ENCODE data around the gene ALPK3. TPM values are rescaled to one million over a fixed set of nuclear protein-coding genes. Genes with fewer than 3 reads are reported as not detected.

ALPK3 gene
- polyA plus RNA-seq, 1 donor from 2014 or later, result not detected

- H4K20me1 ChIP-seq (ENCODE audit: insufficient read depth), result no peaks in the 10 kb centered on the region
- no peaks in the 10 kb centered on the region for H3K27me3 ChIP-seq (ENCODE audit: insufficient read depth, low read depth, low read length)
- no peaks in the 10 kb centered on the region for H3K79me2 ChIP-seq (replicated peaks; ENCODE audit: insufficient read depth, low read length)
- no peaks in the 10 kb centered on the region for H3K36me3 ChIP-seq (ENCODE audit: insufficient read depth, low read length)
- no peak overlapping the region for H3K27ac ChIP-seq (ENCODE audit: low read length)
- H2AFZ ChIP-seq (ENCODE audit: low read depth, low read length), result no peak overlapping the region
- no peaks in the 10 kb centered on the region for H3K9me3 ChIP-seq (ENCODE audit: low read length)
- no peak overlapping the region for H3K9ac ChIP-seq (ENCODE audit: low read length)
- no peak overlapping the region for H3K4me2 ChIP-seq (ENCODE audit: low read length)
- TF ChIP-seq REST (IDR thresholded peaks at IDR 0.05; ENCODE audit: borderline replicate concordance) (no peak), EP300 (conservative IDR thresholded peaks at IDR 0.05; ENCODE audit: poor library complexity, severe bottlenecking) (no peak), RAD21 (conservative IDR thresholded peaks at IDR 0.05) (no peak), CTCF (IDR thresholded peaks at IDR 0.05; ENCODE audit: poor library complexity, severe bottlenecking) (no peak), EZH2 (IDR thresholded peaks at IDR 0.05; ENCODE audit: borderline replicate concordance, insufficient read depth, low read length, poor library complexity, severe bottlenecking) (no peak), TAF1 (IDR thresholded peaks at IDR 0.05; ENCODE audit: low read depth) (no peak), POLR2AphosphoS5 (IDR thresholded peaks at IDR 0.05) (no peak), MXI1 (conservative IDR thresholded peaks at IDR 0.05; ENCODE audit: poor library complexity, severe bottlenecking) (no peak), SMC3 (conservative IDR thresholded peaks at IDR 0.05; ENCODE audit: poor library complexity) (no peak)
- H3F3A ChIP-seq (ENCODE audit: insufficient read depth, low read length, poor library complexity, severe bottlenecking), result no peaks in the 10 kb centered on the region
- H3K4me3 ChIP-seq (ENCODE audit: low read length), result no peak overlapping the region
- H3K9me2 ChIP-seq (ENCODE audit: insufficient read depth, low read length), result no peaks in the 10 kb centered on the region
Measured at GRCh38 chr15:84903751-84904150, 86.6 kb downstream of the ALPK3 start.

- Histone ChIP-seq H3K9me3 (ENCODE audit: low read length) (no peaks in the 10 kb centered on the region), H3K27me3 (ENCODE audit: insufficient read depth, low read depth, low read length) (no peaks in the 10 kb centered on the region), H3K79me2 (replicated peaks; ENCODE audit: insufficient read depth, low read length) (no peaks in the 10 kb centered on the region), H3K36me3 (ENCODE audit: insufficient read depth, low read length) (no peaks in the 10 kb centered on the region), H4K20me1 (ENCODE audit: insufficient read depth) (no peaks in the 10 kb centered on the region), H3K4me2 (ENCODE audit: low read length) (no peak overlapping the region), H3F3A (ENCODE audit: insufficient read depth, low read length, poor library complexity, severe bottlenecking) (no peaks in the 10 kb centered on the region), H3K4me3 (ENCODE audit: low read length) (no peak overlapping the region), H3K9ac (ENCODE audit: low read length) (no peak overlapping the region), H3K27ac (ENCODE audit: low read length) (no peak overlapping the region), H3K9me2 (ENCODE audit: insufficient read depth, low read length) (no peaks in the 10 kb centered on the region), H2AFZ (ENCODE audit: low read depth, low read length) (no peak overlapping the region)
- no peak for TF ChIP-seq POLR2AphosphoS5 (IDR thresholded peaks at IDR 0.05)
- no peak for TF ChIP-seq MXI1 (conservative IDR thresholded peaks at IDR 0.05; ENCODE audit: poor library complexity, severe bottlenecking)
- TF ChIP-seq TAF1 (IDR thresholded peaks at IDR 0.05; ENCODE audit: low read depth), result no peak
Measured at GRCh38 chr15:84904419-84904818, 87.3 kb downstream of the ALPK3 start.
